ENCODE measurements around the gene GCLC.
"Not testable (repeated sequence)": the region's sequence is repeated elsewhere in the genome, so short reads cannot be mapped to it uniquely, and the experiment has no call there.

GCLC gene

GRCh38 chr6:53487080-53487479, 57.8 kb downstream of the GCLC start:
- DNase-seq: no peak

GRCh38 chr6:53486679-53487078, 58.2 kb downstream of the GCLC start:
- no peak for DNase-seq

- DNase-seq: peak in 1 of 2 experiments; percentile 29
These were observed 60.2 kb downstream of the GCLC start for GRCh38 chr6:53484476-53485280.

- DNase-seq: no peak
These were observed 61.2 kb downstream of the GCLC start for GRCh38 chr6:53483423-53484353.

- no peak for DNase-seq
These were observed 63.6 kb downstream of the GCLC start for GRCh38 chr6:53481323-53481722.

GRCh38 chr6:53480774-53481173, 64.1 kb downstream of the GCLC start:
- not testable (repeated sequence) for DNase-seq

- DNase-seq: no peak
These were observed 65.0 kb downstream of the GCLC start for GRCh38 chr6:53479871-53480270.

GRCh38 chr6:53476964-53477363, 67.9 kb downstream of the GCLC start:
- no peak for DNase-seq

GRCh38 chr6:53474010-53474409, 70.9 kb downstream of the GCLC start:
- no peak for DNase-seq

GRCh38 chr6:53469163-53469562, 75.7 kb downstream of the GCLC start:
- DNase-seq: no peak

GRCh38 chr6:53466257-53466656, 78.6 kb downstream of the GCLC start:
- DNase-seq: no peak

- no peak for DNase-seq
These were observed 79.2 kb downstream of the GCLC start for GRCh38 chr6:53465732-53466131.

- no peak for DNase-seq
These were observed 79.9 kb downstream of the GCLC start for GRCh38 chr6:53464927-53465460.

- DNase-seq: no peak
These were observed 80.4 kb downstream of the GCLC start for GRCh38 chr6:53464483-53464882.

- no peak for DNase-seq
These were observed 83.2 kb downstream of the GCLC start for GRCh38 chr6:53461696-53462095.

- DNase-seq: no peak
These were observed 83.8 kb downstream of the GCLC start for GRCh38 chr6:53461041-53461656.

- no peak for DNase-seq
These were observed 86.6 kb downstream of the GCLC start for GRCh38 chr6:53458105-53458866.

GRCh38 chr6:53456809-53457208, 88.1 kb downstream of the GCLC start:
- no peak for DNase-seq

GRCh38 chr6:53455678-53456077, 89.2 kb downstream of the GCLC start:
- no peak for DNase-seq

- DNase-seq: no peak
These were observed 93.7 kb downstream of the GCLC start for GRCh38 chr6:53451165-53451564.

- DNase-seq: no peak
These were observed 97.0 kb downstream of the GCLC start for GRCh38 chr6:53447865-53448264.

Data from cerebellar nuclear complex (tissue), 1 donor.